NOMO-1 treated with DMSO at 0.1 percent for 48 hours (cell line): ENCODE measurements around the gene TNK2.
"Not testable (repeated sequence)": the region's sequence is repeated elsewhere in the genome, so short reads cannot be mapped to it uniquely, and the experiment has no call there.

Source experiments
- DNase-seq: peaks from one replicate; lab custom pipeline; 2025; ENCODE audit not compliant: unreplicated experiment; lab: John Stamatoyannopoulos, UW

Gene TNK2

DNA sequence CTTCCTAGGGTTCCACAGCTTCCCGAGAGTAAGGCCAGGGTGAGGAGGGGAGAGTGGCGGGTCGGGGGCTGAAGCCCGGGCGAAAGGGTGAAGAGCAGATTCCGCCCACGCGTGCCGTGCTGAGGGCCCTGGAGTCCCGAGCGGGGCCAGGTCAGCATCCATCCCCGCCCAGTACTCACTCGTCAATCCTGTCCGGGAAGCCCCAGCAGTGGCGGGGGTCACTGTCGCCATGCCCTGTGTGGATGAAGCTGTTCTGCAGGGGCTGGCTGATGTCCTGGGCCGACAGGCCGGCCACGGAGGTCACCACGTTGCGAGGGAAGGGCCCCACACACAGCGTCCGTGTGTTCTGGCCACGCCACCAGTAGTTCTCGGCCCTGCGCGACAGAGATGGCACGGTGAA lies 36.3 kb downstream of the TNK2 start:
- no peak for DNase-seq

DNA sequence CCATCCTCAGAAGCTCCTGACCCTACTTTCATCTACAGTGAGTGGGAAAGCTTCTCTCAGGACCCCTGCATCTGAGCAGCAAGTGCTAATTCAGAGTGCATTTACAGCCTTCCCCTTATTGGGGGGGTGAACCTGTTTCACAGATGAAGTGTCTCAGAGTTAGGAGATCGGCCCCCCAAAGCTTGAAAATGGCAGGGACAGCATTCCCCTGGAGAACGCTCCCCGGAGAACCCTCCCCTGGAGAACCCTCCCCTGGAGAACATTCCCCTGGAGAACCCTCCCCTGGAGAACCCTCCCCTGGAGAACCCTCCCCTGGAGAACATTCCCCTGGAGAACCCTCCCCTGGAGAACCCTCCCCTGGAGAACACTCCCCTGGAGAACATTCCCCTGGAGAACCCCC lies 36.7 kb downstream of the TNK2 start:
- not testable (repeated sequence) for DNase-seq

DNA sequence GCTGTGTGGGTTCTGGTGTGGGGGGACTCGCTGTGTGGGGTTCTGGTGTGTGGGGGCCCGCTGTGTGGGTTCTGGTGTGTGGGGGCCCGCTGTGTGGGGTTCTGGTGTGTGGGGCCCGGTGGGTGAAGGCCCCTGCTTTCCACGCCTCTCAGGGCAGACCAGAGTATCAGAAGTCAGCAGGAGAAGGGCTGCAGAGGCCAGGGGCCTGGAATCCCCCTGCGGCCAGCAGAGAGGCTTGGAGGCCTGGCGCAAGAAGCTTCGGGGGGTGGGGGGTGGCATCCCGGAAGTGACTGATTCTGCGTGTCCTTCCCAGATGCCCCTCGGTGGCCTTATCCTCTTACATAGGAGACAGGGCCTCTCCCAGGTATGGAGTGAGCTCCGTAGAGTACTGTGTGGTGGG lies 37.4 kb downstream of the TNK2 start:
- no peak for DNase-seq

DNA sequence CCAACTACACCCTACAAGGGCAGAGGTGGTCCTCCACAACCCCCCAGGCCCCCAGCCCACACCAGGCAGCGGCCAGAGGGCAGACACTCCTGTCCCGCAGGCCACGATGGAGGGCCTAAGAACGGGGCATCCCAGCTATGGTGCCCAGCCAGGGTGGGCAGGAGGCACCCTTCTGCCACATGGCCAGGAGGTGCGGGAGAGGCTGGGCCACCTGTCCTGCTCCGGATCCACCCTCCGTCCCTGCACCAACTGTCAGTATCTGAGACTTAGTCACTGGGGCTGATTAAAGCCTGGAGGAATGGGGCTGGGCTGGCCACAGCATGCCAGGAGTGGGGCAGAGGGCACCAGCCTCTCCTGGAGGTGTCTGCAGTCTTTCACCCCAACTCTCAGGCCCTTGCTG lies 37.9 kb downstream of the TNK2 start:
- DNase-seq = no peak

DNA sequence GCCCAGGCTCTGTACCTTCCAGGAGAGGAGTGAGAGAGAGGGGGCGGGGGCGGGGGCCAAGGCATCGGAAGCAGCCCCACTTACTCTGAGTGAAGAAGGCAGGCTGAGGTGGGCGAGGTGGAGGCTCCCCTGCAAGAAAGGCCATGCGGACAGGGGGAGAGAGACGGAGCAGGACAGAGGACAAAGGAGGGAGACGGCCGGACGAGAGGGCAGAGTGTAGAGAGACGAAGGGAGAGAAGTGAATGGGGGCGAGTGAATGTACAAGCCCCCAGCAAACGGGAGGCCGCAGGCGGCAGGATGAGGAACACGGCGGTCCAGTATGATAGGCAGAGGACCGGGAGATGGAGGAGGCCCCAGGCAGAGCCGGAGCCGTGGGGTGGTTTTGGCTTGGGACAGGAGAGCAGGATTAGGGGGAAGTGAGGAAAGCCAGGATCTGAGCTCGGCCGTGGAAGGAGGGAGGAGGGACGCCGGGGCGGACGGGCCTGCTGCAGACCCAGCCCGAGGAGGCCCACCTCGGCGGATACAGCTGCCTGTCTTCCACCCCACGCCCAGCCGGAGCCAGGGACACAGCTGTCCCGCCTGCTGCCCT lies 38.8 kb downstream of the TNK2 start:
- no peak for DNase-seq

DNA sequence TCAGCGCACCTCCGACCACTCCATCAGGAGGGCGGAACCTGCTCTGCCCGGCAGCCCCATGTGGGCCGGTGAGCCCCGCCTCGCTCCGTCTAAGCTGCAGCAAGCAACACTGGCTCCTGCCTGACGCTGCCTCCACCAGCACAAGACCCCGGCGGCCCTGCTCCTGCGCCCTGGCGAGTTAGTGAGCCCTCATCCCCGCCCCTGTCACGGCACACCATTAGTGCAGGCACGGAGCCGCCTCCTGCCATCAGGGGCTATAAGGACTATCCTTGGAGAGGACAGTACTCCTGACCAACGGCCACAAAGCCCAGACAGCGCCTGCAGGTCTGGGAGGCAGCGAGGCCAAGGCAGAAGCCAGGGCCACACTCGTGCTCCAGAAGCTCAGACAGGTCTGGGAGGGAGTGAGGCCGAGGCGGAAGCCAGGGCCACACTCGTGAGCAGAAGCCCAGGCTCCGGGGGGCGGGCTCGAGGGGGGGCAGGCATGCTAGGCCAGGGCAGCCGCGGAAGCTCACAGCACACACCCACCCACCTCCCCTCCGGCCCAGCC lies 39.4 kb downstream of the TNK2 start:
- no peak for DNase-seq

DNA sequence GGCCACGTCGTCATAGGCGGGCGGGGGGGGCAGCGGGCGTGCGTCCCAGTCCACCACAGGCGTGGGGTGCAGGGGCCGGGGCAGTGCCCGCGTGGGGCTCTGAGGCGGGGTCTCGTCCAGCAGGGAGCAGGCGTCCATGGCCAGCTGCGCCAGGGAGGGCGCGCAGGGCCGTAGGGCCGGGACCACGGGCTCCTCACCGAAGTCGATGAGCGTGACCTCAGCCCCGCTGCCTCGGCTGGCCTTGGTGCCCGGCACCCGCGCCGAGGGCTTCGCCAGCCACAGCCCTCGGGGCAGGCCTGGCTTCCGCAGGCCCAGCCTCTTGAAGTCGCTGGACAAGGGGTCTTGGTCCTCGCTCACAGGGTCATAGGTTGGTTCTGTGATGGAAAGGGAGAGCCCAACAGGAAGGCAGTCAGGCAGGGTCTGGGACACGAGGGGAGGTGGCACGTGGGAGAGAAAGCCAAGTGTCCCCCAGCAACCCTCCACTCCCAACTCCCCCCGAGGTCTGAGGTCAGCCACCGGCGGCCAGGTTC lies 40.0 kb downstream of the TNK2 start:
- no peak for DNase-seq

DNA sequence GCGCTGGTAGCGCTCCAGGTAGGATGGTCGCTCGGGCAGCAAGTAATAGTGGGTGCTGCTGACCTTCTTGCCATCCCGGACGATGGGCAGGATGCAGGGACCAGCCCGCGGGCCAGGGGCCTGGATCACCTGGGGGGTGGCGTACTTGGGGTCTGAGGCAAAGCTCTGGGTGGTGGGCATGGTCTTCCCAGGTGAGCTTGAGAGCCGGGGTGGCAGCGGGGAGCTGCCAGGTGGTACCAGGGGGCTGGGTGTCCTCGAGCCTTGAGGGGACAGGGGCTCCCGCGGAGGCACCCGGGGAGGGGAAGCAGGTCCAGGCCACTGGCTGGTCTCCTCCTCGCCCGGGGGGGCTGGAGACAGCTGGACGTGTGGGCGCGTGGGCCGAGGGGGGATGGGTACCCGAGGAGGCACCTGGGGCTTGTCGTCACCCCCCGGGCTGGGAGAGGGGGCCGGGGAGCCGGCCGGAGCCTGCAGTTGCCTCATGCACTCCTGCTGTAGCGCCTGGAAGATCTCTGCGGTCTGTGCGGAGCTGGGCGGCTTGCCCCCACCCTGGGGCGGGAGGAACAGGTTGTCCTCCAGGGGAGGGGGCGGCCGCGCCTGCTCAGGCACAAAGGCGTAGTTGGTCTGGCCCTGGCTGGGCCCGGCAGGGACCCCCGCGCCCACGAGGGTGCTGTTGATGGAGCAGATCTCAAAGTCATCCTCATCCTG lies 40.6 kb downstream of the TNK2 start:
- DNase-seq = no peak

DNA sequence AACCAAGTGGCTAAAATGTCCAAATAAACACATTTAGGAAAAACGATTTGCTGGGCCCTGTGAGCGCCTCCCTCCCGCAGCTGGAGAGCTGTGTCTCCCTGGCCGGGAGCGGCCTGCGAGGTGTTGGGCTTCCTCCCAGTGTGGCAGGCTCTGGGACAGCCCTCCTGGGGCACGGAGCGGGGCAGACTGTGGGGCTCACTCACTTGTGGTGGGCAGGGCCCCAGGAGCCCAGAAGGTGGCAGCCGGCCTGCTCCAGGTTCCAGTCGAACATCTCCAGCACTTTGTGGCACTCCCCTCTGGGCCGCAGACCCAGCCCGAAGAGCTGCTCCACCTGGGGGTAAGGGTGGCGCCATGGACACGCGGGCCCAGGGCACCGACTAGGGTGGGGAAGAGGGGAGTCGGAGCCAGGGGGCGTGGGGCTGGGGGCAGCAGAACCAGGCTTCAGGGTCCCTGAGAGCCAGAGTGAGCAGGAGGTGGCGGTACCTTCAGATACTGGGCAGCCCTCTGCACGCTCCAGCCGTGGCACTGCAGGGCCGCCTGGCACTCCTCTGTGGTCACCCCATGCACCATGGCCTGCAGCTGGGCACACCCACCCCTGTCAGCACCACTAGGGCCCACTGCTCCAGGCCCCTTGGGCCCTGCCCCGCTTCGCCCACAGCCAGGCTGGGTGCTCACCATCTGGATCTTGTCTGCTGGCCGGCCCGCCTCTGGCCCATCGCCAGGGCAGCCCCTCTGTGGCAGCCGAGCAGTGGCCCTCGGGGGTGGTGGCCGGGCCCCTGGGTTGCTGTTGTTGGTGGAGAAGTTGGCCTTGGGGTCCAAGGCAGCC lies 41.5 kb downstream of the TNK2 start:
- DNase-seq = no peak

DNA sequence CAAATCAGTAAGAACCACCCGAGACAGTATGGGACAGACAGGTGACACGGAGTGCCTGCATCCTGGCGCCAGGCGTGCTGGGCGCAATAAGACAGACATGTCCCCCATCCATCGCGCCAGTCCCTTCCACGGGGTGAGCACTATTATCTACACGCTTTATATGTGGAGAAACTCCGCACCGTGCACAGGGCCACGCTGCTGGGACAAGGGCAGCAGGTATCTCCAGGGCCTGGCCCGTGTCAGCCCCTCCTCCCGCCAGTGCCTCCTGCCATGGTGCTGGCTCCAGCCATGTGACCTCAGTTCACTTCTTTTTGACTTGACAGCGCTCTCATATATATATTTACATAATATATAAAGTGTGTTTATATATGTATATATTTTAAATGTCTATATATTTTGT lies 42.6 kb downstream of the TNK2 start:
- DNase-seq = no peak

DNA sequence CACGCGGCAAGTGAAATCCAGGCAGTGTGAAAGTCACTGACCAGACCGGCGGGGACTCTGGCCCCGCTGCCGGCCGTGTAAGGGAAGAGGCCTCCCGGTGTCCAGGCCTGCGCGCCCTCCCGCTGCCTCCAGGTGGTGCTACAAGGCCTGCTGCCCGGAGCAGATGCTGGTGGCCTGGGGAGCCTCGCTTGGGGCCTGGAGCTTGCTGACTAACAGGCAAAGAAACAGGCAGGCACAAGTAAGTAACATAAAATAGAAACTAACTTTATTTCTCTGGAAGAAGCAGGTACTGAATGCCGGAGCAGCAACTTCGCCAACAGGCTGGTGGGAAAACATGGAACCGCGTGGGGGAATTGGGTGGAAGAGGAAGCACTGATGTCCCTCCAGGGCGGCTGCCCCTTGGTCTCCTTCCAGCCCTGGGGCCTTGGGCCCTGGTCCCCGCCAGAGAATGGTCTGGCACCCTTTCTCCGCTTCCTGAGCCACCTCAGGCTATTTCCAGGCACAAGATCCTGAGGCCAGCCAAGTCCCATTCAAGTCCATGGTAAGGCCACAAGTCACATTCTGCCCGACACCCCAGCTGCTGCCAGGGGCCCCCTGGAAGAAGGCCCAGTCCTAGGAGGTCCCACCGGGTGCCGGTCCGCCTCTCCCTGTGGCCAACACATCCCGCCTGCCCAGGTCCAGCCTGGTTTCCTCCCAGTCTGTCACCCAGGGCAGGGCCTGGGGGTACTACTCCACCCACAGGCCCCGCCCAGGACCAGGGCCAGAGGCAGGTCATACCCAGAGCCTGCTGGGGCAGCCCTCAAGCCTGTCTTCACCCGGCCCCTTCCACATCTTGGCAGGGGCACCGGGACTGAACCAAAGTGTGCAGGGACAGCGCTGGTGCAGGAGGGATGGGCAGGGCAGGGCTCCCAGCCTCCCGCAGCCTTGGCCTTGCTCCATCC lies 45.0 kb downstream of the TNK2 start:
- DNase-seq = peak; percentile 46

DNA sequence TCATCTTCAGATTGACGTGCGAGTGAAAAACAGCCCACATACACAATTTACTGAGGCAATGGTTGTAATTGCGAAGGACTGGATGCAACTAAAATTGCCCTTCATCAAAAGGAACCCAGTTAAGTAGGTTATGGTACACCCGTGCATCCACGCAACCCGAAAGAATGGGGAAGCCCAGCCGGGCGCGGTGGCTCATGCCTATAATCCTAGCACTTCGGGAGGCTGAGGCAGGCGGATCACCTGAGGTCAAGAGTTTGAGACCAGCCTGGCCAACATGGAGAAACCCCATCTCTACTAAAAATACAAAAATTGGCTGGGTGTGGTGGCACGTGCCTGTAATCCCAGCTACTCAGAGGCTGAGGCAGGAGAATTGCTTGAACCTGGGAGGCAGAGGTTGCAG lies 46.0 kb downstream of the TNK2 start:
- not testable (repeated sequence) for DNase-seq

DNA sequence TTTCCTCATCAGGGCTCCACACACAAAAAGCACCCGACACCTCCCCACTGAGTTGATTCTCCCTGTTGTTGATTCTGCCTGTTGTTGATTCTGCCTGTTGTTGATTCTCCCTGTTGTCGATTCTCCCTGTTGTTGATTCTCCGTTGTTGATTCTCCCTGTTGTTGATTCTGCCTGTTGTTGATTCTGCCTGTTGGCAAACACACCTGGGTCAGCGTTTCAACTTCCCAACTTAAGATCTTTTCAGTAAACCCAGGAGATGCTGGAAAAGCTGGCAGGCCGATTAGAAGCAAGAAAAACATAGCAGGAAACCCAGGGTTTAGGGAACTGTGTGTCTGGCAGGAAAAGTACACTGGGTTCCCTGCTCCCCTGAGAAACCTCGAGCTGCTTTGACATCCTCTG lies 47.9 kb downstream of the TNK2 start:
- no peak for DNase-seq

DNA sequence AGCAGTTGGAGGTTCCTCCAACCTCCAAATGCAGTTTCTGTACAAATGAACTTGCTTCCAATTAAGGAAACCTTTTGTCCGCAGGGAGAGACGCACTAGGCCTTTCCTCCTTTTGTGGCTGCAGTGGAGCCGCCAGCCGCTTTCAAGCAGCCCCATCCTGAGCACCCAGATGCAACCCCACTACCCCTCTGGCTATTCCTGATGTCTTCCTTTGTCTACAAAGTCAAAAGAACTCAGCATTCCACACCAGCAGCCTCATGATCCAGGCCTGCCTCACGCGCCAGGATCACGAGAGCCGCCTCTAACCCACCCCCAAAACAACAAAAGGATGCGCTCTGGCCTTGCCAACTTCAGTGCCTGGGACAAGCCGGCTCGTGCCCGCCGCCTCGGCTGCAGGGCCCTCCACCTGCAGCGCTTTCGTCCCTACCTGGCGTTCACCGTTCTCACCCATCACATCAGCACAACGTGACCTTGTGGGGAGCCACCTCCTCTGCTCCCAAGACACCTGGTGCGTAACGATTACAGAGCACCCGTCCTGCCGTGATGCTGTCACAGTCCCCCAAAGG lies 48.4 kb downstream of the TNK2 start:
- no peak for DNase-seq

DNA sequence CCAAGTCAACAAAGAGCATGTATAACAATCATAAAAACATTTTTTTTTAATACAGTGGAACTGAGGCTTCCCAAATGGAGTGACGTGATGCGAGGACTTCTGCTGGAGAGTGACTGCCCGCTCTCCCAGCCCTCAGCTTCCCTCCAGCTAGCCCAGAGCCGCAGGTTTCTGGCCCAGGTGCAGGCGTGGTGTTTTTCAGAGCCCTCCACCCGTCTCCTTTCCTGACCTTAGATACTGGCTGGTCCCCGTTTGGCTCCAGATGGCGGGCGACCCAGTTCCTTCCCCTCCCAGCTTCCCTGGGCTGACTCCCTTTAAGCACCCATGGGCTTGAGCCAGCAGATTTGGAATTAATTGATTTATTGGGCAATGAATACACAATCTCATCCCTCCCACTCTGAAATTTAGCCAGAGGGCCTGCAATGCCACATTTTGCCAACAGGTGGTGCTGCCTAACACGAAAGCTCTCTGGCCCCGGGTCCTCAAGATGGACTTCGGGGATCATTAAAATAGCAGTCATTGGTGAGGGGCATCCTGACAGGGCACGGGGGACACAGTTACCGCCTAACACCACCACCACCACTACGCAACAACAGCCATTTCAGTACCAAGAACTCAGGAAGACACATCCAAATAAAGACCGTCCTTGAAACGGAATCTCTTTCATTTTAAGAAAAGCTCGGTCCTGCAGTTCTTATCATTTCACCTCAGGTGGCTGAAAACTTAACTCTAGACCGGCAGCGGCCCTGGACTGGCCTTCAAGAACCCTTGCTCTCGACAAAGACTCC lies 49.1 kb downstream of the TNK2 start:
- peak; percentile 56 for DNase-seq

DNA sequence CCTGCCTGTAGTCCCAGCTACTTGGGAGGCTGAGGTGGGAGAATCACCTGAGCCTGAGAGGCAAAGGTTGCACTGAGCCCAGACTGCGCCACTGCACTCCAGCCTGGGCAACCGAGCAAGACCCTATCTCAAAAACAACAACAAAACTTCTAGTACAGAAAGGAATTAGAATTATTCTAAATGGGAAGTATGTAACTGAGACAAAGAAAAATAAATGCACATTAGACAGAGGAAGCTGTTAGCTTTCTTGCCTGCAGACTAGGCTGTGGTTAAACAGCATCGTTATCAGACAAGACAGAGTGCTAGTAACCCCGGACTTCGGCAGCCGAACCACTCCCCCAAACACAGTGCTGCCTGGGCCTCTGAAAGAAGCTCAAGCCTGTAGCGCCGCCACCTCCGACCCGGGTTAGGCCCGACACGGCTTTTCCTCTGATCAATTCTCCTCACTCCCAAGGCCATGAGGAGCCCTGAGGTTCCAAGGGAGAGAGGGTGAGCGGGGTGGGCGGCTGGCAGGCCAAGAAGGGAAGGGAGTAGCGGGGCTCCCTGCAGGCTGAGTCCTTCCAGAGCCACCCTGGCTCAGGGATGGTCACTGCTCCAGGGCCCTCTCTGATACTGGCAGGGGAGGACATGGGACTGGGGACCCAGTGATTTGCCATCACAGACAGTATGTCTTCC lies 51.8 kb downstream of the TNK2 start:
- no peak for DNase-seq

DNA sequence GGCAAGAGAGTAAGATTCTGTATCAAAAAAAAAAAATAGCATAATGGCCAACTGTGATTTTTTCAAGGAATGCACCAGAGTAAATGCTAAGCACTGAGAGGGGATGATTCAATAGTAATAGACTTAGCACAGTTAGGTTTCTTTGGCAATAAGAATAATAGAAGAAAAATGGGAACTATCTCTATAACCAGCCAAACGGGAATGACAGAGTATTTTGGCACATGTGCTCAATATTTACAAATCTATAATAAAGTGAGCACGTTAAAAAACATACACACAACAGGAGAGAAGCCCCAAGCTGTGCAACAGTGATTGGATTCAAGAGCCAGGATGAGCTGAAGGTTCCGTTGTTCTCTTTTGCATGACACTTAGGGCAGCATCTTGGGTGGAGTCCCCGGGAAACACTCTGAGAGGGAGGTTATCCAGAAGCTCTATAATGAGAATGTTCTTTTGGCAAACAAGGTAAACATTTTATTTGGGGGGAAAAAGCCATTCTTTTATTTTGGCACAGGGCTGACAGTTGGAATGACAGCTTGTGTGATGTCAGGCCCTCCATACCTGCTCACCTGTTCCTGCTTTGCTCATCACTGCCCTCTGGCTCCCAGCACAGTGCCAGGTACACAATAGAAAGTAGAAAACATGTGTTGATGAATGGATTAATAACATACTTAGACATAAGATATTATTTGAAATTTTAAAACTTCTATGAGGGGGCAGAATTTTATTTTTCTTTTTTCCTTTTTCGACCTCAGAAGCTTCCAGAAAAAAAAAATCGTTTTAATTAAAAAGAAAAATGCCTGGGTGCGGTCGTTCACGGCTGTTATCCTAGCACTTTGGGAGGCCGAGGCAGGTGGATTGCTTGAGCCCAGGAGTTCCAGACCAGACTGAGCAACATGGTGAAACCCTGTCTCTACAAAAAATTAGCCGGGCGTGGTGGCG lies 52.6 kb downstream of the TNK2 start:
- no peak for DNase-seq
